Subcutaneous abdominal adipose tissue (tissue), 5 donors: ENCODE data around the gene DPT.

Experiments
- H3K27ac ChIP-seq: one replicate; pipeline ENCODE4 v1.7.0; 2013; ENCODE audit warnings: low read depth, mild to moderate bottlenecking, inconsistent platforms, low read length, moderate library complexity
- H3K27me3 ChIP-seq, 5 donors: one replicate each; pipeline ENCODE4 v1.7.0; 2013; ENCODE audit warnings: low read length in 5 of 5, inconsistent platforms in 1 of 5; ENCODE audit not compliant: control insufficient read depth in 5 of 5, insufficient read depth in 4 of 5
- H3K36me3 ChIP-seq, 5 donors: one replicate each; pipeline ENCODE4 v1.7.0; 2013; ENCODE audit warnings: low read length in 5 of 5; ENCODE audit not compliant: control insufficient read depth in 5 of 5, insufficient read depth in 5 of 5
- H3K4me1 ChIP-seq, 5 donors: one replicate each; pipeline ENCODE4 v1.7.0; 2013; ENCODE audit warnings: low read length in 5 of 5, mild to moderate bottlenecking in 3 of 5, moderate library complexity in 1 of 5; ENCODE audit not compliant: control insufficient read depth in 5 of 5, insufficient read depth in 5 of 5
- H3K4me3 ChIP-seq, 5 donors: one replicate each; pipeline ENCODE4 v1.7.0; 2013; ENCODE audit warnings: low read length in 5 of 5, low read depth in 1 of 5
- H3K9ac ChIP-seq, 5 donors: one replicate each; pipeline ENCODE4 v1.7.0; 2013; ENCODE audit warnings: low read length in 5 of 5, mild to moderate bottlenecking in 4 of 5, moderate library complexity in 3 of 5
- H3K9me3 ChIP-seq, 5 donors: one replicate each; pipeline ENCODE4 v1.7.0; 2013; ENCODE audit warnings: low read length in 5 of 5; ENCODE audit not compliant: control insufficient read depth in 5 of 5
- donor health status: healthy.
- donor health status: healthy.
- donor health status: healthy.
- donor health status: healthy.
- donor health status: healthy.

DPT gene

DNA sequence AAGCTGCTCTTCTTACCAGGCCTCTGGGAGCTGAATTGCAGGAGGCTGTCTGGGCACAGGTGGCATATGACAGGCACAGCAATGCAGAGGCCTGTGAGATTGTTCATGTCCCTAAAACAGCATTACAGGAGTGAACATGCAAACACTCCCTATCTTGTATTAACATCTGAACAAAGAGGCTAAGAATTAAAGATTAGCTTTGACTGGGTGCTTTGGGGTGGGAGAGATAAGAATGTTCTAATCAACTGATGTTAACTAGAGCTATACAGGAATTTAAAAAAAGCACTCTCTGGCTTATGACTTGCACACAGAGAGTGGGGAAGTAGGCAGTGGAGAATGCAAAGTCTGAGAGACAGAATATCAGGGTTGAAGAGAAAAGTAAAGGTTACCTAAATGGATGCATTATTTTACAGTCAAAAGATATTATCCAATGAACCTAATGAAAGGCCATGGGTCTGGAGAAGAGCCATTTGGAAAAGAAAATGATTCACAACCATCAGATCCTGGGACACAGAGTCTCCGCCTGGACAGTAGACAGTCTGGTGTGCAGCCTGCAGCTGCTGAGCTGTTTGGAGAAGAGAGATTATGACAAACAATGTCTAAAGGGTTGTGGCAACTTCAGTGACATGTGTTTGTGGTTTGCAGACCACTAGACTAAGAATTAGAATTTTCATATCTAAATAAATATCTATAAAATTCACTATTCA, 20.2 kb downstream of the DPT start:
- Histone ChIP-seq H3K9me3 (no peaks in the 10 kb centered on the region), H3K4me3 (no peak overlapping the region), H3K27ac (no peak overlapping the region), H3K27me3 (no peaks in the 10 kb centered on the region), H3K36me3 (peaks cover under 1 to 18% (median 10%) of the 10 kb centered on the region in 5 donors), H3K4me1 (peaks cover 0 to 24% (median 13%) of the 10 kb centered on the region in 5 donors), H3K9ac (no peak overlapping the region)

DNA sequence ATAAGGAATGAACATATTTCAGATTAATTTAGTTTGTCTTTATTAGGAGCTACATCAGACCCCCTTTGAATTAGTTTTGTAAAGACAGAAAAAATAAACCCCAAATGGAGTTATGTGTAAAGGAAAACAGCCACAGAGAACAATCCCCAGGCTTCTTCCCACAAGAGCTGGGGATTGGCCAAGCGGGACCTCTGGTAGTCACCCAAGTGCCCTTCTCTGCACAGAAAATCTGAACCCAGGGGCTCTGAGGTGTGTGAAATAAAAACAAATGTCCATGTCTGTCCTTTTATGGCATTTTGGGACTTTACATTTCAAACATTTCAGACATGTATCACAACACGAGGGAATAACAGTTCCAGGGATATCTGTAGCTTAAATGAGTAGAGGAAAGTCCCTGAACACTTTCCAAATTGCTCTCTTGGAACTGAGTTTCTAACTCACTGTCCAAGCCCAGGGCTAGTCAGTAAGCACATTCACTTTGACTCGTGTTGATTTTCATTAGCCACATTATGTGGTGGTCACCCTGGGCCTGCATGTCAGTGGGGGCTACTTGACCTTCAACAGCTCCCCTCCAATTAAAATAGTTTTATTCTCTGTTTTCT, 22.5 kb downstream of the DPT start:
- Histone ChIP-seq H3K4me1 (peaks cover 0 to 24% (median 13%) of the 10 kb centered on the region in 5 donors), H3K27me3 (no peaks in the 10 kb centered on the region), H3K9me3 (no peaks in the 10 kb centered on the region), H3K27ac (no peak overlapping the region), H3K36me3 (peaks cover 0 to 3% (median 0%) of the 10 kb centered on the region in 5 donors), H3K4me3 (no peak overlapping the region), H3K9ac (no peak overlapping the region)

DNA sequence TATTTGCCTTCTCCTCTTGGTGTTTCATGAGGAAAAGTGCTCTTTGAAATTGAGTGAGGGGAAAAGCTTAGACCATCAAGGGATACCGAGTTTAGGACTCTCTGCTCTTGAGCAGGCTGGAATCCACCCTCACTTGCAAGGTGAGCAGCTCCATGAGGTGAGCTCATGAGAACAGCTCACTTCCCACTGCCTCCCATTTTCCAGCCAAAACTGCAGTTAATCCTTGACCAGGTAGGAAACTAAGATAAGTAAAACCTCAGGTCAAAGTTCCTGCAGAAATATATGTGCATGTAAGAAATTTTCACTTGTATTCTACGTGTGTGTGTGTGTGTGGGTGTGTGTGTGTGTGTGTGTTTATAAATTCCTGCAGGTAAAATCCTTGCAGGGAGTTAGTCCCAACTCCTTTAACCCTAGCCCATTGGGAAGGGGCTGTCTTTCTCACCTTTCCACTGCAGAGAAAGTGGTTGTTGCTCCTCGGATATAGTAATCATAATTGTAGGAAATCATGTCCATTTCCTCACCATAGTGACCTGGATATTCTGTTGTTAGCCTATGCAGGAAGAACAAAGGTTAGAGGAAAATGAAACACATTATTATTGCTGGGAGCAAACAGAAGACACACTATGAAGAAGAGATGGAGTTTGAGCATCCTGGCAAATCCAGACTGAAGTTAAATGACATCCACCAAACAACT, 28.3 kb downstream of the DPT start:
- H3K4me3 ChIP-seq: no peak overlapping the region
- H3K36me3 ChIP-seq: peaks cover 0 to 7% (median 2%) of the 10 kb centered on the region in 5 donors
- no peak overlapping the region for H3K27ac ChIP-seq
- H3K9me3 ChIP-seq: no peaks in the 10 kb centered on the region
- no peaks in the 10 kb centered on the region for H3K27me3 ChIP-seq
- H3K9ac ChIP-seq: no peak overlapping the region
- H3K4me1 ChIP-seq: peaks cover 0 to 4% (median 0%) of the 10 kb centered on the region in 5 donors

DNA sequence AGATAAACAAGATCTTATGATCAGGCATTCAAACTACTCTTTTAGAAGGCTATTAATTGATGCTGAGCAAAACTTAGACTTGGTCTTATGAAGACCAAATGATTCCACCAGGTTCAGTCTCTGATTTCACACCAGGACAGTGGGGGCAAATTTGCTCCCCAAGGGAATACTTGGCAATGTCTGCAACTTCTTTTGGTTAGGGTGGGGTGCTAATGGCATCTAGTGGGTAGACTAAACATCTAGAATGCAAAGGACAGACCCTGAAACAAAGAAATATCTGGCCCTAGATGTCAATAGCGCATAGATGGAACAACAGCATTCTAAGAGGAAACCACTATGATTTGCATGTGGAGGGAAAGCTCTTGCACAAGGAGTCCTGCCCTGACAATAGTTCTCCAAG, 30.6 kb downstream of the DPT start:
- no peaks in the 10 kb centered on the region for H3K9me3 ChIP-seq
- no peak overlapping the region for H3K4me3 ChIP-seq
- no peak overlapping the region for H3K9ac ChIP-seq
- peaks cover 0 to 7% (median 0%) of the 10 kb centered on the region in 5 donors for H3K4me1 ChIP-seq
- H3K27me3 ChIP-seq: no peaks in the 10 kb centered on the region
- H3K27ac ChIP-seq: no peak overlapping the region
- peaks cover 0 to 7% (median 2%) of the 10 kb centered on the region in 5 donors for H3K36me3 ChIP-seq

DNA sequence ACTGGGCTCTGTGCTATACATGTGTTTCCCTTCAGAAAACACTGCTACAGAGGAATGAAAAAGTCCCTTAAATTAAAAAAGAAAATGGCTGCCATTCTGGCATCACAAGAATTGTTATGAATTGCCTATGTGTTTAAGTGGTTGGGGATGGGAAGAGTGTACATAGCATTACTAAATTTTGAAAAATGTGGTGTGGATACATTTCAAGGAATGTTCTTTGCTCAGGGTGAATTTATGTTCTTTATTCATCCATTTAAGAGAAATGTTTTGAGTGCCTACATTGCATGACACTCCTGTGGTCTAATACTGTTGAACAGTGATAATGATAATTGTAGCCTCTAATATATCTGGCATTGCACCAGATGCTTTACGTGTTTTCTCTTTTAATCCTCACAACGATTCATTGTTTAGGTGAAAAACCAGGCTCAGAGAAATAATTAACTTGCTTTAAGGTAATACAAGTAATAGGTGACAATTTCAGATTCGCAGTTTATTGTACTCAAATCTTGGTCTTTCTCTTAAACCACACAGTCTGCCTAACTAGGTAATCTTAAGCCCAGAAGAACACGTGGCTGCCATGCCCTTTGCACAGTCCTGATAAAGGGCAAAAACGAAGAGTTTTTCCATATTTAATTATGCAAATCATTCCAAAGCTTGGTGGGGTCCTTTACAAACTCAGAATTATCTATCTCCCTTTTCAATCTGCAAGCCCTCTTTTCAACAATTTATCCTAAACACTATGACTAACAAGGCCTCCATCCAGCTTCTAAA, 31.5 kb downstream of the DPT start:
- H3K4me1 ChIP-seq: peaks cover 0 to 7% (median 0%) of the 10 kb centered on the region in 5 donors
- H3K9me3 ChIP-seq: no peaks in the 10 kb centered on the region
- H3K27ac ChIP-seq: no peak overlapping the region
- H3K9ac ChIP-seq: no peak overlapping the region
- no peaks in the 10 kb centered on the region for H3K27me3 ChIP-seq
- no peak overlapping the region for H3K4me3 ChIP-seq
- peaks cover 0 to 7% (median 2%) of the 10 kb centered on the region in 5 donors for H3K36me3 ChIP-seq

DNA sequence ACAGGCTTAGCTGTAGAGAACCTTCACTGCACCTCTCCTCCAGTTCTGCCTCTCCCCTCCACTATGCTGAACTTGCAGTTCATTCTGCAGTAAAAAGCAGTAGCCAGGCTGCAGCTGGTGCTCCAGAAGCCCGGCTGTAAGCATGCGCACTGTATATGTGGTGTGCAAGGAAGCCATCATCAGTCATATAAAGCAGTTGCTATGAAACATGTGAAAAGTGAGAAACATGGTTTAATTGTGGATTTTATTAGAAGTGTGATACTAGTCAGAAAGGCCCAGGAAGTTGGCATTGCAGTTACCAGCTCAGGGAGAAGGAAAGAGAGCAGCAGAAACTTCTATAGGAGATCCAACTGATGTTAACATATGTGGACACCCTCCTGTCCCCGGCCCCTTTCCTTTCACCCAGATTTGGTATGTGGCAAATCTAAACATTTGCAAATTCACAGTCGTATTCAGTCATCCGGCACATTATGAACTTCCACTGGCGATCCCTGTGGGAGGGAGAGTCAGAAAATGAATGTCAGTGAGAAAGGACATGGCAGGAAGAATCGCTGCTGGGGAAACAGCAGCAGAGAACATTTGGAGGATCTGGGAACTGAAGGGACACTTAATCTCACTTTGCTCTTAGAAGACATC, 32.8 kb downstream of the DPT start:
- Histone ChIP-seq H3K4me3 (no peak overlapping the region), H3K4me1 (peaks cover 0 to 7% (median 0%) of the 10 kb centered on the region in 5 donors), H3K9ac (no peak overlapping the region), H3K36me3 (peaks cover 0 to 7% (median 2%) of the 10 kb centered on the region in 5 donors), H3K27me3 (no peaks in the 10 kb centered on the region), H3K27ac (no peak overlapping the region), H3K9me3 (no peaks in the 10 kb centered on the region)

DNA sequence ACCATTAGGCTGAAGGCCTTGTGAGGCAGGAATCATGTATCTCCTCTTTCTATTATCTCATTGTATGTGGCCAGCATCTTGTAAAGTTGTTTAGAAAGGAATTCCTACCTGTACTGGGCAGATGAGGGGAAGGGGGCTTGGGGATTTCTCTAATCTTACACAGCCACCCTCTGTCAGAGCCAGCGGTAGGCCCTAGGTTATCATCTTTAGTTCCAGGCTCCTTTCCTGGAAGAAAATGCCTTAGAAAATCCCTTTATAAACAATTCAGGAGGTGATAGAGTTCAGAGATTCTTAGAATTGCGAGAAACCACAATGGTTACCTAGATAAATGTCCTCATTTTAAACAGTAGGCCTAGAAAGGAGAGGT, 35.2 kb downstream of the DPT start:
- H3K4me1 ChIP-seq: peaks cover 0 to 3% (median 0%) of the 10 kb centered on the region in 5 donors
- peaks cover 0 to 3% (median 0%) of the 10 kb centered on the region in 5 donors for H3K36me3 ChIP-seq
- H3K9ac ChIP-seq: no peak overlapping the region
- H3K4me3 ChIP-seq: no peak overlapping the region
- no peaks in the 10 kb centered on the region for H3K9me3 ChIP-seq
- no peak overlapping the region for H3K27ac ChIP-seq
- no peaks in the 10 kb centered on the region for H3K27me3 ChIP-seq

DNA sequence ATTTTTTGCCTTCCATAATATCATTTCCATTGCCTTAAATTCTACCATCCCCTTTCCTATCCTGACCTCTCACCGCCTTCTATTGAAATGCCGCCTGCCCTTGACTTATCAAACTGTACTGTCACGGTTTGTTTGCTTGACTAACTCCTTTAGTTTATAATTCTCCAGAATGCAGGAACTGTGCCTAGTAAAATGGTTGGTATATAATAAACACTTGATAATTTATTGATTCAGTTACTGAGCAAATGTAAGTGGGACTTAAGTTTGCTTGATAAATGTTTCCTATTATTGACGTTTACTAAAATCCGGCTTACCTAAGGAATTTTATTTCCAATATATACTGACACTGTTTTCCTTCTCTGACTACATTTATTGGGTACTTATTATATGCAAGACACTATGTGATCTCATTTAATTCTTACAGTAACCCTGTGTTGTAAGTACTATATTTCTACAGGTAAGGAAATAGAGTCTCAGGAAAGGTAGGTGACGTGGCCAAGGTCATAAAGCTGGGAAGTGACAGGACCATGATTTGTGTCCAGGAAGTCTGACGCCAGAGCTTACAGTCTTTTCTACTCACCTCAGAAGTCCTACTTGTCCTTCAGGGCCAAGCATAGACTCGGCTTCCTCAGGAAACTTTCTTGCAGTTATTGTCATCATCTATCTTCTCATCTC, 35.7 kb downstream of the DPT start:
- Histone ChIP-seq H3K9me3 (no peaks in the 10 kb centered on the region), H3K9ac (no peak overlapping the region), H3K4me3 (no peak overlapping the region), H3K4me1 (peaks cover 0 to 3% (median 0%) of the 10 kb centered on the region in 5 donors), H3K27ac (no peak overlapping the region), H3K27me3 (no peaks in the 10 kb centered on the region), H3K36me3 (peaks cover 0 to 3% (median 0%) of the 10 kb centered on the region in 5 donors)

DNA sequence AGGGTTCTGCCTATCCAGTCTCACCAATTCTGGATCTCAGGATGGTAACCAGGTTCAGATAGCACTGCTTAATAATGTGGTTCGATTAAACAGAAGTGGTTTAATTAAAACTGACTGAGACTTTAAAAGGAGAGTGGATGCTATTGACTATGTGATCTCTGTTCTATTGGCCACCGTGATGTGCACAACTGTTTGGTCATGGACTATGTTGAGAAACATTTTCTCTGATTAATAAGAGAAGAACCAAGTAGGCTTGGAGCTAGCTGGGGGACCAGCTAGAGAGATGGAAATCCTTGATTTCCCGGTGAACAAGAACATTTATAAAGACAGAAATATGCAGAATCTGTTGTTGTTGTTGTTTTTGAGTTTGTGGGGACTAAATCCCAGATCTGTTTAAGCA, 36.5 kb downstream of the DPT start:
- peaks cover 0 to 3% (median 0%) of the 10 kb centered on the region in 5 donors for H3K36me3 ChIP-seq
- no peaks in the 10 kb centered on the region for H3K9me3 ChIP-seq
- H3K4me3 ChIP-seq: no peak overlapping the region
- H3K27ac ChIP-seq: no peak overlapping the region
- H3K27me3 ChIP-seq: no peaks in the 10 kb centered on the region
- H3K9ac ChIP-seq: no peak overlapping the region
- H3K4me1 ChIP-seq: peaks cover 0 to 3% (median 0%) of the 10 kb centered on the region in 5 donors
